HL-60/S4 treated with retinoic acid at 250 ng/mL for 4 days and 3 days (cell line): ENCODE measurements around the gene RNLS.

Source experiments
- in situ Hi-C: fragments of 300-500 bp; cut with MboI; formaldehyde crosslinking; loops from 2 replicates; pipeline ENCODE4 v1.7.0; 2022; ENCODE audit warnings: low sequenced_read_pairs

The RNLS gene

GRCh38 chr10:88553116-88553752 lies 29.9 kb downstream of the RNLS start:
- in situ Hi-C loops: no loop called here

- in situ Hi-C loops: no loop called here
Measured at GRCh38 chr10:88551246-88551645, 31.9 kb downstream of the RNLS start.

- in situ Hi-C loops: loop anchor here (25.0 kb wide), 1 partner anchor 684 kb away; the partner anchor contains the start of genes KLLN and PTEN
Measured at GRCh38 chr10:88546497-88546896, 36.6 kb downstream of the RNLS start.

GRCh38 chr10:88545359-88545758 lies 37.8 kb downstream of the RNLS start:
- in situ Hi-C loops: loop anchor here (25.0 kb wide), 1 partner anchor 683 kb away; the partner anchor contains the start of genes KLLN and PTEN

- in situ Hi-C loops: loop anchor here (25.0 kb wide), 1 partner anchor 682 kb away; the partner anchor contains the start of genes KLLN and PTEN
Measured at GRCh38 chr10:88544140-88544870, 38.8 kb downstream of the RNLS start.

GRCh38 chr10:88542522-88542921 lies 40.6 kb downstream of the RNLS start:
- in situ Hi-C loops: loop anchor here (25.0 kb wide), 1 partner anchor 680 kb away; the partner anchor contains the start of genes KLLN and PTEN

GRCh38 chr10:88541116-88541626 lies 41.9 kb downstream of the RNLS start:
- in situ Hi-C loops: loop anchor here (25.0 kb wide), 1 partner anchor 679 kb away; the partner anchor contains the start of genes KLLN and PTEN

- in situ Hi-C loops: loop anchor here (25.0 kb wide), 1 partner anchor 678 kb away; the partner anchor contains the start of genes KLLN and PTEN
Measured at GRCh38 chr10:88540351-88540750, 42.8 kb downstream of the RNLS start.

- in situ Hi-C loops: loop anchor here (25.0 kb wide), 1 partner anchor 676 kb away; the partner anchor contains the start of genes KLLN and PTEN
Measured at GRCh38 chr10:88538048-88538447, 45.1 kb downstream of the RNLS start.

- in situ Hi-C loops: loop anchor here (25.0 kb wide), 1 partner anchor 675 kb away; the partner anchor contains the start of genes KLLN and PTEN
Measured at GRCh38 chr10:88537322-88537721, 45.8 kb downstream of the RNLS start.

GRCh38 chr10:88536437-88536836 lies 46.7 kb downstream of the RNLS start:
- in situ Hi-C loops: loop anchor here (25.0 kb wide), 1 partner anchor 674 kb away; the partner anchor contains the start of genes KLLN and PTEN

- in situ Hi-C loops: loop anchor here (25.0 kb wide), 1 partner anchor 672 kb away; the partner anchor contains the start of genes KLLN and PTEN
Measured at GRCh38 chr10:88534072-88534665, 48.9 kb downstream of the RNLS start.

- in situ Hi-C loops: loop anchor here (25.0 kb wide), 1 partner anchor 669 kb away; the partner anchor contains the start of genes KLLN and PTEN
Measured at GRCh38 chr10:88531392-88532052, 51.6 kb downstream of the RNLS start.

GRCh38 chr10:88530629-88531391 lies 52.3 kb downstream of the RNLS start:
- in situ Hi-C loops: loop anchor here (25.0 kb wide), 1 partner anchor 669 kb away; the partner anchor contains the start of genes KLLN and PTEN

GRCh38 chr10:88530093-88530492 lies 53.0 kb downstream of the RNLS start:
- in situ Hi-C loops: loop anchor here (25.0 kb wide), 1 partner anchor 668 kb away; the partner anchor contains the start of genes KLLN and PTEN

- in situ Hi-C loops: loop anchor here (25.0 kb wide), 1 partner anchor 667 kb away; the partner anchor contains the start of genes KLLN and PTEN
Measured at GRCh38 chr10:88528806-88529570, 54.1 kb downstream of the RNLS start.

GRCh38 chr10:88528201-88528600 lies 54.9 kb downstream of the RNLS start:
- in situ Hi-C loops: loop anchor here (25.0 kb wide), 1 partner anchor 666 kb away; the partner anchor contains the start of genes KLLN and PTEN

GRCh38 chr10:88527245-88527644 lies 55.9 kb downstream of the RNLS start:
- in situ Hi-C loops: loop anchor here (25.0 kb wide), 1 partner anchor 665 kb away; the partner anchor contains the start of genes KLLN and PTEN
